DOHH2 (cell line): Measurements from ENCODE around the gene SHPK.

Experiments used
- H3F3A ChIP-seq: fragments of 200-600 bp; sonication (generic), shearing (Covaris generic); 2 replicates; pipeline ENCODE4 v1.6.0; 2016; ENCODE audit warnings: antibody characterized with exemption, mild to moderate bottlenecking; ENCODE audit not compliant: control insufficient read depth, insufficient read depth
- H3K27ac ChIP-seq: fragments of 200-600 bp; sonication (generic); 2 replicates; pipeline ENCODE4 v1.5.1; 2014; ENCODE audit warnings: low read depth, mild to moderate bottlenecking, low read length, moderate library complexity
- H3K27me3 ChIP-seq: fragments of 200-600 bp; sonication (generic); 2 replicates; pipeline ENCODE4 v1.6.1; 2014; ENCODE audit warnings: mild to moderate bottlenecking, low read length, mixed read lengths; ENCODE audit not compliant: control insufficient read depth
- H3K36me3 ChIP-seq: fragments of 200-600 bp; sonication (generic); 2 replicates; pipeline ENCODE4 v1.6.1; 2014; ENCODE audit warnings: mild to moderate bottlenecking, low read length, moderate library complexity, mixed read lengths; ENCODE audit not compliant: control insufficient read depth
- H3K4me1 ChIP-seq: fragments of 200-600 bp; sonication (generic); 2 replicates; pipeline ENCODE4 v1.6.1; 2014; ENCODE audit warnings: mild to moderate bottlenecking, low read length, mixed read lengths; ENCODE audit not compliant: control insufficient read depth
- H3K4me2 ChIP-seq: fragments of 200-600 bp; sonication (generic); 2 replicates; pipeline ENCODE4 v1.6.0; 2014; ENCODE audit warnings: mild to moderate bottlenecking, low read length, moderate library complexity
- H3K4me3 ChIP-seq: fragments of 200-600 bp; sonication (generic); 2 replicates; pipeline ENCODE4 v1.5.1; 2014; ENCODE audit warnings: mild to moderate bottlenecking, low read length, mixed read lengths
- H3K79me2 ChIP-seq: fragments of 200-600 bp; sonication (generic); 2 replicates; pipeline ENCODE4 v1.6.1; 2014; ENCODE audit warnings: mild to moderate bottlenecking, low read length, mixed read lengths; ENCODE audit not compliant: control insufficient read depth
- H3K9me2 ChIP-seq: fragments of 200-600 bp; sonication (generic); replicated peaks from 2 replicates; pipeline ENCODE4 v1.6.1; 2014; ENCODE audit warnings: mild to moderate bottlenecking, low read length, mixed read lengths; ENCODE audit not compliant: control insufficient read depth
- H3K9me3 ChIP-seq: fragments of 200-600 bp; sonication (generic); 2 replicates; pipeline ENCODE4 v1.6.1; 2014; ENCODE audit warnings: antibody characterized with exemption, low read length, mixed read lengths; ENCODE audit not compliant: control insufficient read depth, insufficient read depth
- H4K20me1 ChIP-seq: fragments of 200-600 bp; sonication (generic); 2 replicates; pipeline ENCODE4 v1.6.0; 2014; ENCODE audit warnings: low read depth, mild to moderate bottlenecking, antibody characterized with exemption, low read length, moderate library complexity; ENCODE audit not compliant: control insufficient read depth, insufficient read depth
- CTCF ChIP-seq: fragments of 200-600 bp; sonication (generic); IDR thresholded peaks from one replicate; pipeline ENCODE4 v1.5.1; 2014; ENCODE audit warnings: antibody characterized with exemption, mild to moderate bottlenecking, low read depth, low read length; ENCODE audit not compliant: poor library complexity, severe bottlenecking
- EZH2phosphoT487 ChIP-seq: fragments of 200-600 bp; sonication (generic); IDR thresholded peaks from 2 replicates; pipeline ENCODE4 v1.6.1; 2017; ENCODE audit warnings: borderline replicate concordance, mild to moderate bottlenecking, antibody characterized with exemption, low read length, moderate library complexity, mixed read lengths

SHPK gene

GRCh38 chr17:3609689-3610088 lies 26.4 kb downstream of the SHPK start:
- Histone ChIP-seq H3K27ac (no peak overlapping the region), H4K20me1 (no peaks in the 10 kb centered on the region), H3K9me3 (no peaks in the 10 kb centered on the region), H3K79me2 (no peaks in the 10 kb centered on the region), H3K4me1 (no peaks in the 10 kb centered on the region), H3K36me3 (peaks cover 15% of the 10 kb centered on the region), H3K27me3 (no peaks in the 10 kb centered on the region), H3F3A (no peaks in the 10 kb centered on the region), H3K9me2 (no peaks in the 10 kb centered on the region), H3K4me3 (no peak overlapping the region), H3K4me2 (no peak overlapping the region)
- TF ChIP-seq EZH2phosphoT487 (no peak), CTCF (no peak)

- Histone ChIP-seq H3K79me2 (no peaks in the 10 kb centered on the region), H3F3A (no peaks in the 10 kb centered on the region), H3K4me1 (no peaks in the 10 kb centered on the region), H3K4me3 (no peak overlapping the region), H3K9me3 (no peaks in the 10 kb centered on the region), H4K20me1 (no peaks in the 10 kb centered on the region), H3K9me2 (no peaks in the 10 kb centered on the region), H3K4me2 (no peak overlapping the region), H3K27me3 (no peaks in the 10 kb centered on the region; the same call in 1 of the 2 replicates), H3K36me3 (no peaks in the 10 kb centered on the region), H3K27ac (no peak overlapping the region)
- TF ChIP-seq CTCF (no peak), EZH2phosphoT487 (no peak)
Measured at GRCh38 chr17:3603870-3604259, 32.2 kb downstream of the SHPK start.

- Histone ChIP-seq H3K4me1 (no peaks in the 10 kb centered on the region), H3K79me2 (no peaks in the 10 kb centered on the region), H4K20me1 (no peaks in the 10 kb centered on the region), H3F3A (no peaks in the 10 kb centered on the region), H3K27me3 (no peaks in the 10 kb centered on the region; the same call in 1 of the 2 replicates), H3K27ac (no peak overlapping the region), H3K9me3 (no peaks in the 10 kb centered on the region), H3K36me3 (no peaks in the 10 kb centered on the region), H3K9me2 (no peaks in the 10 kb centered on the region), H3K4me3 (no peak overlapping the region), H3K4me2 (no peak overlapping the region)
- no peak for TF ChIP-seq CTCF
- TF ChIP-seq EZH2phosphoT487, result no peak
Measured at GRCh38 chr17:3603119-3603869, 32.8 kb downstream of the SHPK start.
